ENCODE results near the gene KRT33B. TPM values are rescaled to one million over a fixed set of nuclear protein-coding genes. Genes with fewer than 3 reads are reported as not detected.

Gene KRT33B
- total RNA-seq, 1 experiment from 2014 or later: not detected

DNA sequence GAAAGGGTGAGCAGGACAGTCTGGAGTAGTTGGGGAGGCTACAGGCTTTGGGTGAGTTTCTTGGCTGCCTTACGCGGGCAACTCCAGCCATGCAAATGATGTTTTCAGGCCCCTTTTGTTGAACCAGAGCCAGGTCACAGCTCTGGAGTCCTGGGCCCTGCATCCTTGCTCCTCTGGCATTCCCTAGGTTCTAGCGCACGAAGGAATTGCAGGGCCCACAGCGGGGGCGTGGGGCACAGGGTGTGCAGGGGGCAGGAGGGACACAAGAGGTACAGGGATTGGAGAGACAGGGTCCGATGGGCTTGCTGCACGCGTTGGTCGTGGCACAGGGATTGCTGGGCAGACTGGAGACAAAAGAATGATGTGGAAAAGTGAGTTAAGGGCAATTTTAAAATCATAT lies 24.2 kb upstream of the KRT33B start:
- Mint-ChIP-seq H3K27ac (no peak overlapping the region), H3K4me3 (no peak overlapping the region), H3K27me3 (ENCODE audit: low read depth) (no peaks in the 10 kb centered on the region; the same call in 1 of the 2 replicates), H3K4me1 (0 out of 4 replicates have a peak, but pooled peaks cover 0 to 3% of the 10 kb centered on the region in 2 experiments), H3K36me3 (ENCODE audit: insufficient read depth in 1 of 3, low read depth in 3 of 3) (no peaks in the 10 kb centered on the region), H3K9me3 (no peaks in the 10 kb centered on the region; a peak in 1 of 5 replicates)
- Histone ChIP-seq H4K20me1 (ENCODE audit: control insufficient read depth, insufficient read depth, insufficient read length) (no peaks in the 10 kb centered on the region), H2AFZ (ENCODE audit: low read length) (no peak overlapping the region), H2BK12ac (ENCODE audit: insufficient read length, low read depth, low read length) (no peak overlapping the region), H3K4me2 (ENCODE audit: insufficient read depth, insufficient read length, low read length) (no peak overlapping the region), H2BK20ac (ENCODE audit: low read depth, low read length, poor library complexity, severe bottlenecking) (no peak overlapping the region), H4K8ac (replicated peaks; ENCODE audit: insufficient read length, low read depth, low read length) (no peak overlapping the region), H3K79me1 (ENCODE audit: insufficient read depth, low read depth, low read length, poor library complexity, severe bottlenecking) (no peaks in the 10 kb centered on the region), H3K9me3 (ENCODE audit: control insufficient read depth, low read depth, low read length) (no peaks in the 10 kb centered on the region), H4K5ac (ENCODE audit: insufficient read length, low read depth, low read length) (no peak overlapping the region), H2BK120ac (ENCODE audit: low read depth, low read length, poor library complexity, severe bottlenecking) (no peak overlapping the region), H3K9ac (ENCODE audit: extremely low read depth, insufficient read length, low read length) (no peak overlapping the region), H3K18ac (ENCODE audit: insufficient read length, low read depth, low read length) (no peak overlapping the region), H3T11ph (ENCODE audit: low read length) (no peak overlapping the region), H3K23me2 (ENCODE audit: insufficient read length, low read depth, low read length, poor library complexity, severe bottlenecking) (no peaks in the 10 kb centered on the region), H2BK15ac (ENCODE audit: low read depth, low read length) (no peak overlapping the region), H3K27me3 (ENCODE audit: insufficient read depth, low read length) (no peaks in the 10 kb centered on the region), H2AK5ac (ENCODE audit: insufficient read length, low read length) (no peak overlapping the region), H3K56ac (ENCODE audit: insufficient read length, low read depth, low read length) (no peak overlapping the region), H4K91ac (ENCODE audit: insufficient read length, low read depth, low read length) (no peak overlapping the region), H2BK5ac (ENCODE audit: insufficient read length, low read length) (no peak overlapping the region), H3K4me1 (ENCODE audit: insufficient read depth, low read length) (no peaks in the 10 kb centered on the region), H3K4ac (ENCODE audit: low read depth, low read length) (no peak overlapping the region), H3K27ac (ENCODE audit: insufficient read length, low read depth, low read length) (no peak overlapping the region), H3K23ac (ENCODE audit: insufficient read length, low read depth, low read length) (no peak overlapping the region), H3K79me2 (ENCODE audit: insufficient read depth, low read length) (no peaks in the 10 kb centered on the region), H3K14ac (ENCODE audit: insufficient read depth, low read length) (no peak overlapping the region; the same call in 1 of the 2 replicates)
- TF ChIP-seq, protein P1, sequence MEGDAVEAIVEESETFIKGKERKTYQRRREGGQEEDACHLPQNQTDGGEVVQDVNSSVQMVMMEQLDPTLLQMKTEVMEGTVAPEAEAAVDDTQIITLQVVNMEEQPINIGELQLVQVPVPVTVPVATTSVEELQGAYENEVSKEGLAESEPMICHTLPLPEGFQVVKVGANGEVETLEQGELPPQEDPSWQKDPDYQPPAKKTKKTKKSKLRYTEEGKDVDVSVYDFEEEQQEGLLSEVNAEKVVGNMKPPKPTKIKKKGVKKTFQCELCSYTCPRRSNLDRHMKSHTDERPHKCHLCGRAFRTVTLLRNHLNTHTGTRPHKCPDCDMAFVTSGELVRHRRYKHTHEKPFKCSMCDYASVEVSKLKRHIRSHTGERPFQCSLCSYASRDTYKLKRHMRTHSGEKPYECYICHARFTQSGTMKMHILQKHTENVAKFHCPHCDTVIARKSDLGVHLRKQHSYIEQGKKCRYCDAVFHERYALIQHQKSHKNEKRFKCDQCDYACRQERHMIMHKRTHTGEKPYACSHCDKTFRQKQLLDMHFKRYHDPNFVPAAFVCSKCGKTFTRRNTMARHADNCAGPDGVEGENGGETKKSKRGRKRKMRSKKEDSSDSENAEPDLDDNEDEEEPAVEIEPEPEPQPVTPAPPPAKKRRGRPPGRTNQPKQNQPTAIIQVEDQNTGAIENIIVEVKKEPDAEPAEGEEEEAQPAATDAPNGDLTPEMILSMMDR (conservative IDR thresholded peaks at IDR 0.05): no peak
- no peak for DNase-seq
- no CpG with 5 or more reads among the region's 10 CpGs for WGBS (ENCODE audit: extremely low coverage, insufficient read length, low lambda C conversion rate)

All from H9 (cell line).